CD4-positive, alpha-beta T cell treated with Interleukin-15 for 1 hour (primary cell): ENCODE data around the gene DUSP5.
A peak's percentile ranks its signal among the peaks of the same experiment; 100 is the strongest.
"Not testable (repeated sequence)": the region's sequence is repeated elsewhere in the genome, so short reads cannot be mapped to it uniquely, and the experiment has no call there.

Source experiments
- DNase-seq: peaks from one replicate; pipeline ENCODE4 v3.0.0-alpha.2; 2020

Gene DUSP5

DNA sequence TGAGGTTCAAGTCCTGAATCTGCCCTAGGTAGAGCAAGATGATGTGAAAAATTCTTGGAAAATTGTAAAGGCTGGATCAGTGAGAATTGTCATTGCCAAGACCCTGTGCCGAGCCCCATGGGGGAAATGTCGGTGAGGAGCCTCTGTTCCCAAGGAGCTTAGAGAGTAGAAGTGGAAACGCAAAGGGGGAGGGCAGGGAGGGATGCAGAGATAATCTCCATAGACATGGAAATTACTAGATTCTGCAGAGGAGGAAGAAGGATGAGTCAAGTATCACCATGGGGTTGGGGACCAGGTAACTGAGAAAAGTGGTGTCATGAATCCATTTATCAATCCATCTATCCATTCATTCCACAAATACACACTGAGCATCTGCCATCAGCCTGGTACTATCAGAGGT, 26.0 kb downstream of the DUSP5 start:
- DNase-seq: no peak

DNA sequence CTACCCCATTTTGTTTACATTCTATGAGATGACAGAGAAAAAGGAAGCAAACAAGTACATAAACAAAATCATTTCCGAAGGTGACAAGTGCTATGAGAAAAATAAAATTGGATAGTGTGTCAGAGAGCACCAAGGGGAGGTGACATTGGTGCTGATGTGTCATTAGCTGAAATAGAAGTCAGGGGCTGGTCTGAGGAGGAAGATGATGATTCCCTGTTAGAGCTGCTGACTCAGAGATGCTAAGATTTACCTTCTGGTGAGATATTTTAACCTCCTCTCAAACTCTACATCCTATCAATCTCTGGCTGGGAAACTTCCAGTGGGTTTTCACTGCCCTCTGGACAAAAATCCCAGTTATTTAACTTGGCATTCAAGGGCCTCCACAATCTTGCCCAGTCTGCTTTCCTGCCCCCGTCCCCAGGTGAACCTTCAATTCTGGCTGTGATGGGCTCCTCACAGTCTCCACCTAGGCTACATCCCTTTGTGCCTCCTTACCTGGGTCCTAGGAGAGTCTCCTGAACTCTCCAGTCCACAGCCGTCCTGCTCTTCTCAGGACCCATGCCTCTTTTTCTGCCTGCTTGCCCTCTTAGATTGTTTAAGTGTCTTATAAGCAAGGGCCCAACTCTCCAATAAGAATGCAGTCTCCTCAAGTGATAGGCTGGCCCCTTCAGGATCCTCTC, 26.6 kb downstream of the DUSP5 start:
- DNase-seq: no peak

DNA sequence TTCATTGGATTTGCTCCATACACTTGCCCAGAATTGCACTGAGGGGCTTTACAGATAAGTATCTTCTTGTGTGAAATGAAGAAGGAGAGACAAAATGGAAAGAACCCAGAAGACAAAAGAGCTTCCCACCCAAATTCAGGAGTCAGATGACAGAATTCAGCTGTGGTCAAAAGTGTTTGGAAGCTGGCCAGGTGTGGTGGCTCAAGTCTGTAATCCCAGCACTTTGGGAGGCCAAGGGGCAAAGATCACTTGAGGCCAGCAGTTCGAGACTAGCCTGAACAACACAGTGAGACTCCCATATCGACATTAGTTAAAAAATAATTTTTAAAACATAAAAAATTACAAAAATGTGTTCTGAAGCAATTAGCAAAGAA, 27.1 kb downstream of the DUSP5 start:
- no peak for DNase-seq

GRCh38 chr10:110525349-110526260, 27.9 kb downstream of the DUSP5 start:
- DNase-seq: no peak

GRCh38 chr10:110527731-110528171, 30.0 kb downstream of the DUSP5 start:
- DNase-seq: no peak

GRCh38 chr10:110528224-110528996, 30.7 kb downstream of the DUSP5 start:
- DNase-seq: no peak

DNA sequence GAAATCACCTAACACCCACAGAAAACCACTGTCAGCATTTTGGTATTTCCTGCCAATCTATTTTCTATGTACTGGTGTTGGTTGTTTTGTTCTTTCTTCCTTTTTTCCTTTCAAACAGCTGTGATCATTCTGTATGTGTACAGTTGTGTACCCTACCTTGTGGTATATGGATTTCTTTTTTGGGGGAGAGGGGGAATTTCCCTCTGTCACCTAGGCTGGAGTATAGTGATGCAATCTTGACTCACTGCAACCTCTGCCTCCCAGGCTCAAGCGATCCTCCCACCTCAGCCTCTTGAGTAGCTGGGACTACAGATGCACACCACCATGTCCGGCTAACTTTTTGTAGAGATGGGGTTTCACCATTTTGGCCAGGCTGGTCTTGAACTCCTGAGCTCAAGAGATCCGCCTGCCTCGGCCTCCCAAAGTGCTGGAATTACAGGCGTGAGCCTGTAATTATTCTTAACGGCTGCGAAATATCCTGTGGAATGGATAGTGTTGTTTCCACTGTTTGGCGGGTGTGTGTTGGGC, 31.4 kb downstream of the DUSP5 start:
- not testable (repeated sequence) for DNase-seq

DNA sequence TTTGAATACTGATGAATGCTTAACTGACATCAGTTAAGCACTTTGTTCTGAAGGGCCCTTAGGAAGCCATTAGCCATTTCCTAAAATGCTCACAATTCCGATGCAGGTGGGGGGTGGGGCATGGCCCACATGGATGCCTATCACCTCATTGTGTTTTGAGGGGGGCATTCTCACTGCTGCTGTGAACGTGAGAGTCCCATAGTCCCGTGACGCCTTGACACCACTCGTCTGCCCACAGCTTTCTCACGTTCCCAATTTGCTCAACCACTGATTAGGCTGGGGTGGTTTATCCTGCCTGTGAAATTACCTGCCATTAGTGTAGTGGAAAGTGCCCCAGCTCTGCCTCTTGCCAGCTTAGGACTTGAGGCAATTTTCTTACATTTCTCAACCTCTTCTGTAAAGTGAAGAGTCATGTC, 31.9 kb downstream of the DUSP5 start:
- no peak for DNase-seq

DNA sequence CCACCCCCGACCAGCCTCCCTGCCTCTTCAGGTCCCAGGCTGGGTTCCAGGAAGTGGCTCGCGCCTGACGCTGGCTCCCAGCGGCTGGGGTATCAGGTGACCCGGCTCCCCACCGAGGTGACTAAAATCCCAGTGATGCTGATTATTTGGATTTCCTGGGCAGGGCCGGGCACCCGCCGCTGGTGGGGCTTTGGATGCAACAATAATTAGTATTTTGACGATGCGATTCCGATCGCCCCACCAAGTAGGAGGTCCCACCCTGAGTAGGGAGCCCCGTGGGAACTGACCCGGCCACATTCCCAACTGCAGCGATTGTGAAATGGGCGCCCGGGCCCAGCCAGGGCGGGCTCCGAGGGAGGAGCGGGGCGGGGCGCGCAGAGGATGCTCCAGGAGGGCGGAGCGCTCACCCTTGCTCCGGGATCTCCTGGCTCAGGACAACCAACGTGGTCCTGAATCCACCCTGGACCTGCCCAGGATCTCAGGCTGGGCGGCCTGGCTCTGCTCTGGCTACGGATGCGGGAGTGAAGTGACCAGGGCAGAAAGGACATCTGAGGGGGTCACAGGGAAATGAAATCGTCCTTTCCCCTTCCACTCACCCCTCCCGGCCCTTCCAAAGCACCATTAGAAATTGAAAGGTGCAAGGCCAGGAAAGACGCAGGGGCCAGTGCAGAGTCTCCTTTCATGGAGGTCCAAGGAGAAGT, 32.6 kb downstream of the DUSP5 start:
- DNase-seq: no peak

DNA sequence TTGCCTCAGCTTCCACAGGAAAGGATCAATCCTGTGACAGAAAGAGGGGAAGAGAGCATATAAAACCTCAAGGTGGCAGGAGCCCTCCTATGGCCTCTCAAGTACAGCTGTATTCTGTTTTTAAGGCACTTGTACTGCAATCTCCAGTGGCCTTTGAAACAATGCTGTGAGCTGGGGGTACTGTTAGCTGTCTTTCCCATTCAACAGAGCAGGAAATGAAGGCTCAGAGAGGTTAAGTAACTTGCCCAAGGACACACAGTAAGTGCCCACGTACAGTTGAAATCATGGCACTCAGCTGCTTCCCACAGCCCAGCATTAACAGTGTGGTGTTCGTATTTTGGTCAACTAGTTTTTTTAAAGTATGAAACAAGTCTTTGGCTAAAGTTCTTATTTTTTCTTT, 34.0 kb downstream of the DUSP5 start:
- no peak for DNase-seq

GRCh38 chr10:110532628-110533027, 34.9 kb downstream of the DUSP5 start:
- DNase-seq: not testable (repeated sequence)

DNA sequence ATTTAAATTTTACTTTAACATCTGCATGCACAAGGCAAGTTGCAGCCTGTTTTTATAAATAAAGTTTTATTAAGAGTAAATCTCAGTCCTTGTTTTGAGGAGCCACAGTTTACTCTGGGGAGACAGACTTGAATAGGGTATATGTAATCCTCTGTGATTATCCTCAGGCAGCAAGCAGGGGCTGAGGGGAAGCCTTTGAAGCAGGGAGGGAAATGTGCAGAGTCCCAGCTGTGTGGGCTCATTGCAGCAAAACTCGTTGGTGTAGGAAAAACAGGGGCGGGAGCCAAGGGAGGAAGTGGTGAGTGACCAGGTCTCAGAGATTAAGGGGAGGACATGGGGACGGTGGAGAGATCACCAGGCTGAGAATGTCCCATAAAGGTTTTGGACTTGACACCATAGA, 35.4 kb downstream of the DUSP5 start:
- DNase-seq: no peak

DNA sequence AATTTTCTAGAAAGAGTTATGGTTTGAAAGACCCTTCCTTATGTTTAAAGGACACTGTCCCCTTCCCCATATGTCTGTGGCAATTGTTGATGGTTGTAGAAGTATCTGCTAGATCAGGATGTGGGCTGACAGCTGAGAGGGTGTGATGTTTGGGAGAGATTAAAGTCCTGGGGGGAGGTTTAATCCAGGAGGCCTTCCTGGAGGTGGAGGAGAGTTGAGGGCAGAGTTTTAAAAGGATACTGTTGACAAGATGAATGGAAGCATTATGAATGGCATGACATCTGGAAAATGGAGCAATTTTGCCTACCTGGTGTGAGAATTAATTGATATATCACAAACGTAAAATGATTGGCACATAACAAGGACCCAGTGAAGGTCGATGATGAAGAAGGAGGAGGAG, 36.9 kb downstream of the DUSP5 start:
- no peak for DNase-seq

- peak; percentile 67 for DNase-seq
These were observed 38.5 kb downstream of the DUSP5 start for GRCh38 chr10:110535958-110536891.

- no peak for DNase-seq
These were observed 41.4 kb downstream of the DUSP5 start for GRCh38 chr10:110539091-110539490.

GRCh38 chr10:110540031-110540430, 42.3 kb downstream of the DUSP5 start:
- DNase-seq: no peak

- no peak for DNase-seq
These were observed 47.3 kb downstream of the DUSP5 start for GRCh38 chr10:110544958-110545537.

- DNase-seq: no peak
These were observed 48.4 kb downstream of the DUSP5 start for GRCh38 chr10:110546077-110546476.

GRCh38 chr10:110546499-110547110, 48.9 kb downstream of the DUSP5 start:
- DNase-seq: no peak

DNA sequence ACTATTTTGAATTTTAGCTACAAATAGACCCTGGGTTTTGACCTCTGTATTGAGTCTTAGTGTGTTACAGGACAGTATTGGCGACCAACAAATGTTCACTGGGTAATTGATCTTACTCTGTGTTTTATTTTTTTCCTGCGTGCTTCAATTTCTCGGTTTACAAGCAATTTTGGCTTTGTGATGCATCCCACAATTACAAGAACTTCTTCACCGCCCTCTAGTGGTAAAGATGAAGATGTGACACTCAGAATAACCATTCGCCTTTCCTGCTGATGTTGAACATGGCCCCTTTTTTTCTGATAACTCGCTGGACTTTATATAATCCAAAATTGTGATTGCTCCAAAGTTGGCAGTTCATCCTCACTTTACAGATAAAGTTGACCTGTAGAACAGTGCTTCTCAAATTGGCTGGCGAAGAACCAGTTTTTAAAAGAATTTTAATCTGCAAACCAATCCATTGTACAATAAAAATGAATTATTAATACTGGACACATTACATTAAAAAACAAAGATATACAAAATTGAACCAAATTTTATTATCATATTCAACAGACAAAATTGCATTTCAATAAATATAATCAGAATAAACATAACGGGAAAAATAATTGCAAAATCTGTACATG, 49.5 kb downstream of the DUSP5 start:
- peak; percentile 25 for DNase-seq
